Smooth muscle cell (in vitro differentiated cells): ENCODE results near the gene HAGHL. TPM values are rescaled to one million over a fixed set of nuclear protein-coding genes. Genes with fewer than 3 reads are reported as not detected.

Experiments used
- DNase-seq: peaks from one replicate; lab custom pipeline; 2025; ENCODE audit not compliant: unreplicated experiment; lab: John Stamatoyannopoulos, UW
- H2AFZ ChIP-seq: fragments of 200-600 bp; sonication (generic); 2 replicates; pipeline ENCODE4 v1.6.0; 2016; ENCODE audit warnings: antibody characterized with exemption, low read depth, mild to moderate bottlenecking
- H3F3A ChIP-seq: fragments of 200-600 bp; sonication (generic); 2 replicates; pipeline ENCODE4 v1.6.0; 2017; ENCODE audit warnings: antibody characterized with exemption, low read depth
- H3K27ac ChIP-seq: fragments of 200-600 bp; sonication (generic); 2 replicates; pipeline ENCODE4 v1.5.1; 2016; ENCODE audit warnings: low read depth, mild to moderate bottlenecking
- H3K27me3 ChIP-seq: fragments of 200-600 bp; sonication (generic); 2 replicates; pipeline ENCODE4 v1.6.1; 2016; ENCODE audit warnings: low read depth, mild to moderate bottlenecking
- H3K36me3 ChIP-seq: fragments of 200-600 bp; sonication (generic); 2 replicates; pipeline ENCODE4 v1.5.1; 2016; ENCODE audit warnings: low read depth
- H3K4me1 ChIP-seq: fragments of 200-600 bp; sonication (generic); 2 replicates; pipeline ENCODE4 v1.5.1; 2016; ENCODE audit warnings: low read depth
- H3K4me2 ChIP-seq: fragments of 200-600 bp; sonication (generic); 2 replicates; pipeline ENCODE4 v1.6.0; 2016; ENCODE audit warnings: mild to moderate bottlenecking
- H3K4me3 ChIP-seq: fragments of 200-600 bp; sonication (generic); 2 replicates; pipeline ENCODE4 v1.5.1; 2016; ENCODE audit warnings: mild to moderate bottlenecking
- H3K79me2 ChIP-seq: fragments of 200-600 bp; sonication (generic); 2 replicates; pipeline ENCODE4 v1.6.0; 2016; ENCODE audit warnings: low read depth, mild to moderate bottlenecking
- H3K9ac ChIP-seq: fragments of 200-600 bp; sonication (generic); 2 replicates; pipeline ENCODE4 v1.6.0; 2016; ENCODE audit warnings: low read depth
- H3K9me3 ChIP-seq: fragments of 200-600 bp; sonication (generic); replicated peaks from 2 replicates; pipeline ENCODE4 v1.5.1; 2016; ENCODE audit warnings: low read depth
- H4K20me1 ChIP-seq: fragments of 200-600 bp; sonication (generic); 2 replicates; pipeline ENCODE4 v1.6.0; 2016; ENCODE audit warnings: low read depth
- WGBS: methylation state at CpG from one replicate; pipeline ENCODE4 v1.1.7; 2016; ENCODE audit warnings: low lambda C conversion rate; 5-methylcytosine and 5-hydroxymethylcytosine counted together
- polyA plus RNA-seq: library from polyadenylated mRNA; unstranded; fragments of >200 nt; fragmentation: Nextera tagmentation; extraction: Ambion mirVana; gene quantifications from 2 replicates; pipeline ENCODE4 v1.2.1, GENCODE V29; 2016
- total RNA-seq: library from RNA; depleted of rRNA; stranded (reverse); fragments of >200 nt; gene quantifications from 2 replicates; pipeline ENCODE4 v1.2.3, GENCODE V29; 2014
- TF ChIP-seq, protein P1 (sequence below): fragments of 200-600 bp; sonication (generic); IDR thresholded peaks from 2 replicates; pipeline ENCODE4 v1.5.1; 2017; ENCODE audit warnings: borderline replicate concordance, mild to moderate bottlenecking, antibody characterized with exemption; ENCODE audit not compliant: insufficient read depth, poor library complexity, severe bottlenecking

HAGHL gene
- total and polyA plus RNA-seq, 2 experiments from 2014 or later: 3.2 to 23.1 TPM

GRCh38 chr16:736936-737481 is 10.1 kb downstream of the HAGHL start:
- no peaks in the 10 kb centered on the region for H3K79me2 ChIP-seq
- H2AFZ ChIP-seq: no peak overlapping the region
- H3K36me3 ChIP-seq: no peaks in the 10 kb centered on the region
- no peaks in the 10 kb centered on the region for H3K9me3 ChIP-seq
- TF ChIP-seq, protein P1, sequence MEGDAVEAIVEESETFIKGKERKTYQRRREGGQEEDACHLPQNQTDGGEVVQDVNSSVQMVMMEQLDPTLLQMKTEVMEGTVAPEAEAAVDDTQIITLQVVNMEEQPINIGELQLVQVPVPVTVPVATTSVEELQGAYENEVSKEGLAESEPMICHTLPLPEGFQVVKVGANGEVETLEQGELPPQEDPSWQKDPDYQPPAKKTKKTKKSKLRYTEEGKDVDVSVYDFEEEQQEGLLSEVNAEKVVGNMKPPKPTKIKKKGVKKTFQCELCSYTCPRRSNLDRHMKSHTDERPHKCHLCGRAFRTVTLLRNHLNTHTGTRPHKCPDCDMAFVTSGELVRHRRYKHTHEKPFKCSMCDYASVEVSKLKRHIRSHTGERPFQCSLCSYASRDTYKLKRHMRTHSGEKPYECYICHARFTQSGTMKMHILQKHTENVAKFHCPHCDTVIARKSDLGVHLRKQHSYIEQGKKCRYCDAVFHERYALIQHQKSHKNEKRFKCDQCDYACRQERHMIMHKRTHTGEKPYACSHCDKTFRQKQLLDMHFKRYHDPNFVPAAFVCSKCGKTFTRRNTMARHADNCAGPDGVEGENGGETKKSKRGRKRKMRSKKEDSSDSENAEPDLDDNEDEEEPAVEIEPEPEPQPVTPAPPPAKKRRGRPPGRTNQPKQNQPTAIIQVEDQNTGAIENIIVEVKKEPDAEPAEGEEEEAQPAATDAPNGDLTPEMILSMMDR: no peak
- no peak overlapping the region for H3K27ac ChIP-seq
- H3K4me1 ChIP-seq: peaks cover 5% of the 10 kb centered on the region
- H3K4me2 ChIP-seq: no peak overlapping the region
- 98% methylated on average over 29 of the region's 29 CpGs for WGBS
- H3K4me3 ChIP-seq: no peak overlapping the region
- DNase-seq: no peak
- H3K9ac ChIP-seq: no peak overlapping the region
- no peaks in the 10 kb centered on the region for H3F3A ChIP-seq
- H4K20me1 ChIP-seq: no peaks in the 10 kb centered on the region
- H3K27me3 ChIP-seq: no peaks in the 10 kb centered on the region

GRCh38 chr16:739560-740458 is 12.9 kb downstream of the HAGHL start:
- DNase-seq: no peak
- H3K27ac ChIP-seq: no peak overlapping the region
- 64% methylated on average over 38 of the region's 38 CpGs for WGBS
- H3K36me3 ChIP-seq: no peaks in the 10 kb centered on the region
- TF ChIP-seq, protein P1: no peak
- H3K4me3 ChIP-seq: peak overlapping the region; percentile 95
- peaks cover 5% of the 10 kb centered on the region for H3K4me1 ChIP-seq
- H3K9me3 ChIP-seq: no peaks in the 10 kb centered on the region
- no peak overlapping the region for H2AFZ ChIP-seq
- peak overlapping the region; percentile 99 for H3K4me2 ChIP-seq
- H3K27me3 ChIP-seq: no peaks in the 10 kb centered on the region
- H3K79me2 ChIP-seq: no peaks in the 10 kb centered on the region
- H3F3A ChIP-seq: no peaks in the 10 kb centered on the region
- H4K20me1 ChIP-seq: no peaks in the 10 kb centered on the region
- H3K9ac ChIP-seq: peak overlapping the region; percentile 91

DNA sequence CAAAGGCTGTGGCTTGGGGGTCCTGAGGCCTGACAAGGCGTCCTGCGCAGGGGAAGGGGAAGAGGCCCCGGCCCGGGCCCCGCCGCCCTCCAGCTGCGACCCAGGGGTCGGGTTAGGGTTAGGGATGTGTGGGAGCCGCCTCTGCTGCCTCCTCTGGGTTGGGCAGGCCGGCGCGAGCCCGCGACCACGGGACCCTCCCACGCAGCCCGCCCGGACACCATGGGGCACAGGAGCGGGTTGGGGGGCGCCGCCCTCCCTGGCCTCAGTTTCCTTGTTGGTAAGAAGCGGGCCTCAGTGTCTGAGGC is 13.5 kb downstream of the HAGHL start:
- no peaks in the 10 kb centered on the region for H3K9me3 ChIP-seq
- no peak for DNase-seq
- TF ChIP-seq, protein P1: no peak
- H3K4me1 ChIP-seq: peaks cover 5% of the 10 kb centered on the region
- peak overlapping the region; percentile 91 for H2AFZ ChIP-seq
- peak overlapping the region; percentile 95 for H3K4me3 ChIP-seq
- no peaks in the 10 kb centered on the region for H4K20me1 ChIP-seq
- WGBS: 5% methylated on average over 11 of the region's 22 CpGs
- peak overlapping the region; percentile 44 for H3K27ac ChIP-seq
- H3K36me3 ChIP-seq: no peaks in the 10 kb centered on the region
- H3F3A ChIP-seq: no peaks in the 10 kb centered on the region
- peak overlapping the region; percentile 91 for H3K9ac ChIP-seq
- H3K27me3 ChIP-seq: no peaks in the 10 kb centered on the region
- no peaks in the 10 kb centered on the region for H3K79me2 ChIP-seq
- peak overlapping the region; percentile 99 for H3K4me2 ChIP-seq
